H1 (cell line): ENCODE measurements around the gene DOCK1. TPM values are rescaled to one million over a fixed set of nuclear protein-coding genes. Genes with fewer than 3 reads are reported as not detected.

Experiments
- CTCF ChIA-PET: fragments of 300-600 bp; sonication (Branson Sonifier 250); formaldehyde crosslinking; loops from one replicate; lab custom pipeline; 2021; ENCODE audit not compliant: partially characterized antibody; lab: Charles Lee
- POLR2A ChIA-PET: fragments of 300-600 bp; sonication (Branson Sonifier 250); formaldehyde crosslinking; loops from one replicate; lab custom pipeline; 2021; ENCODE audit warnings: inconsistent platforms; ENCODE audit not compliant: partially characterized antibody; lab: Charles Lee
- DNase-seq, 2 experiments: peaks; one replicate each; pipeline versions ENCODE4 v3.0.0 to v3.0.0-alpha.2; 2010 to 2022; ENCODE audit warnings: low spot score in 2 of 2, low read depth in 1 of 2, mixed read lengths in 1 of 2
- FAIRE-seq: peaks from 2 replicates; lab custom pipeline; 2011; peaks lifted over from hg19 to GRCh38; lab: Jason Lieb, UNC
- H2AFZ ChIP-seq: 2 replicates; pipeline ENCODE4 v1.8.1; 2012; ENCODE audit warnings: low read length, inconsistent platforms
- H2AK5ac ChIP-seq: 2 replicates; pipeline ENCODE4 v1.6.1; 2013; ENCODE audit warnings: low read depth, low read length
- H2BK120ac ChIP-seq: replicated peaks from 2 replicates; pipeline ENCODE3; 2013; ENCODE audit warnings: low read depth, low read length, inconsistent platforms
- H2BK12ac ChIP-seq: 2 replicates; pipeline ENCODE4 v1.6.1; 2013; ENCODE audit warnings: low read depth, low read length
- H2BK15ac ChIP-seq: 2 replicates; pipeline ENCODE4 v1.6.1; 2013; ENCODE audit warnings: low read length
- H2BK20ac ChIP-seq: 2 replicates; pipeline ENCODE4 v1.6.1; 2013; ENCODE audit warnings: low read length
- H2BK5ac ChIP-seq: 2 replicates; pipeline ENCODE4 v1.6.1; 2013; ENCODE audit warnings: low read depth, low read length
- H3K14ac ChIP-seq: 2 replicates; pipeline ENCODE4 v1.6.1; 2013; ENCODE audit warnings: inconsistent platforms; ENCODE audit not compliant: insufficient read length
- H3K18ac ChIP-seq: 2 replicates; pipeline ENCODE4 v1.6.1; 2013; ENCODE audit warnings: low read length; ENCODE audit errors: extremely low read depth
- H3K23ac ChIP-seq: 2 replicates; pipeline ENCODE4 v1.6.1; 2013; ENCODE audit warnings: inconsistent platforms; ENCODE audit not compliant: insufficient read length
- H3K23me2 ChIP-seq: 2 replicates; pipeline ENCODE4 v1.6.1; 2013; ENCODE audit warnings: low read depth, low read length
- H3K27ac ChIP-seq: 2 replicates; pipeline ENCODE4 v1.6.1; 2011; ENCODE audit warnings: low read depth, low read length, inconsistent platforms
- H3K27me3 ChIP-seq, 4 experiments: replicated peaks in 1 of 4; 1 replicate in 1 of 4; 2 replicates in 3 of 4; pipeline versions ENCODE4 v1.6.1 to v1.8.1; 2011 to 2013; ENCODE audit warnings: low read length in 3 of 4, mild to moderate bottlenecking in 3 of 4, inconsistent platforms in 2 of 4, mixed read lengths in 2 of 4, moderate library complexity in 1 of 4; ENCODE audit not compliant: control insufficient read depth in 3 of 4, insufficient read depth in 3 of 4; ENCODE audit errors: extremely low read depth in 1 of 4
- H3K36me3 ChIP-seq, 4 experiments: 2 replicates each; pipeline versions ENCODE4 v1.6.1 to v1.8.1; 2011 to 2013; ENCODE audit warnings: mild to moderate bottlenecking in 4 of 4, low read length in 3 of 4, moderate library complexity in 2 of 4, control low read depth in 1 of 4, inconsistent platforms in 1 of 4; ENCODE audit not compliant: insufficient read depth in 4 of 4, control insufficient read depth in 2 of 4
- H3K4ac ChIP-seq: replicated peaks from 2 replicates; pipeline ENCODE3; 2013; ENCODE audit warnings: low read length, low read depth, mixed read lengths, inconsistent platforms; ENCODE audit not compliant: insufficient read length
- H3K4me1 ChIP-seq, 4 experiments: replicated peaks in 1 of 4; 1 replicate in 1 of 4; 2 replicates in 3 of 4; pipeline versions ENCODE4 v1.6.1 to v1.8.1; 2011 to 2013; ENCODE audit warnings: low read length in 3 of 4, inconsistent platforms in 2 of 4, mixed read lengths in 1 of 4; ENCODE audit not compliant: insufficient read depth in 4 of 4, control insufficient read depth in 3 of 4
- H3K4me2 ChIP-seq, 2 experiments: 2 replicates each; pipeline versions ENCODE4 v1.6.1 to v1.8.1; 2011 to 2013; ENCODE audit warnings: low read depth in 2 of 2, low read length in 2 of 2, control low read depth in 1 of 2, inconsistent platforms in 1 of 2, mild to moderate bottlenecking in 1 of 2; ENCODE audit not compliant: insufficient read depth in 1 of 2
- H3K4me3 ChIP-seq, 4 experiments: fragments of 200-600, 300-600 bp in 1 of 4; sonication (generic), shearing (Covaris generic), sonication (Bioruptor Twin) in 1 of 4; 2 replicates each; pipeline versions ENCODE4 v1.5.1 to v1.8.1; 2011 to 2016; ENCODE audit warnings: low read length in 4 of 4, low read depth in 3 of 4, control low read depth in 2 of 4, inconsistent platforms in 2 of 4, mild to moderate bottlenecking in 2 of 4, mixed read lengths in 1 of 4, moderate library complexity in 1 of 4; ENCODE audit not compliant: insufficient read depth in 2 of 4; ENCODE audit errors: extremely low read depth in 1 of 4
- H3K56ac ChIP-seq: replicated peaks from 2 replicates; pipeline ENCODE3; 2013; ENCODE audit warnings: low read depth, mild to moderate bottlenecking, mixed read lengths, low read length, inconsistent platforms; ENCODE audit not compliant: insufficient read length
- H3K79me1 ChIP-seq: 2 replicates; pipeline ENCODE4 v1.6.1; 2013; ENCODE audit warnings: low read depth, low read length, control low read depth
- H3K79me2 ChIP-seq, 2 experiments: 2 replicates each; pipeline versions ENCODE4 v1.6.1 to v1.8.1; 2012 to 2013; ENCODE audit warnings: low read length in 2 of 2, mild to moderate bottlenecking in 2 of 2, inconsistent platforms in 1 of 2; ENCODE audit not compliant: insufficient read depth in 2 of 2, control insufficient read depth in 1 of 2
- H3K9ac ChIP-seq, 4 experiments: replicated peaks in 1 of 4; 1 replicate in 1 of 4; 2 replicates in 3 of 4; pipeline versions ENCODE4 v1.6.1 to v1.8.1; 2011 to 2013; ENCODE audit warnings: low read depth in 3 of 4, low read length in 3 of 4, control low read depth in 2 of 4, mild to moderate bottlenecking in 2 of 4, moderate library complexity in 2 of 4, inconsistent platforms in 1 of 4; ENCODE audit errors: extremely low read depth in 1 of 4
- H3K9me3 ChIP-seq, 2 experiments: 2 replicates each; pipeline versions ENCODE4 v1.6.1 to v1.8.1; 2012 to 2013; ENCODE audit warnings: mild to moderate bottlenecking in 2 of 2, moderate library complexity in 2 of 2, control low read depth in 1 of 2, inconsistent platforms in 1 of 2, low read depth in 1 of 2, low read length in 1 of 2, mixed read lengths in 1 of 2; ENCODE audit not compliant: insufficient read depth in 2 of 2
- H4K20me1 ChIP-seq, 2 experiments: replicated peaks in 1 of 2; 2 replicates each; pipeline versions ENCODE3 to v1.8.1; 2011 to 2013; ENCODE audit warnings: inconsistent platforms in 2 of 2, low read length in 2 of 2, mild to moderate bottlenecking in 1 of 2; ENCODE audit not compliant: insufficient read depth in 2 of 2, control insufficient read depth in 1 of 2
- H4K5ac ChIP-seq: 2 replicates; pipeline ENCODE4 v1.6.1; 2013; ENCODE audit warnings: low read length, low read depth, mixed read lengths, inconsistent platforms; ENCODE audit not compliant: insufficient read length
- H4K8ac ChIP-seq: 2 replicates; pipeline ENCODE4 v1.8.0; 2013; ENCODE audit warnings: mild to moderate bottlenecking, moderate library complexity, low read length, inconsistent platforms; ENCODE audit not compliant: insufficient read depth; ENCODE audit errors: extremely low read depth
- H4K91ac ChIP-seq: replicated peaks from 2 replicates; pipeline ENCODE3; 2013; ENCODE audit warnings: low read length, mixed read lengths, inconsistent platforms; ENCODE audit not compliant: insufficient read length
- BACH1 ChIP-seq: IDR thresholded peaks from 2 replicates; pipeline ENCODE4 v1.6.1; 2012; ENCODE audit warnings: low read length, improper control_type of control experiment
- BRCA1 ChIP-seq: IDR thresholded peaks from 2 replicates; pipeline ENCODE4 v1.6.1; 2012; ENCODE audit warnings: low read depth, low read length, improper control_type of control experiment
- CBX5 ChIP-seq: fragments of 300-800, 300-1000 bp; sonication (generic); IDR thresholded peaks from 2 replicates; pipeline ENCODE4 v1.7.1; 2016; ENCODE audit warnings: antibody characterized with exemption, low read length, low read depth
- CHD1 ChIP-seq: IDR thresholded peaks from 2 replicates; pipeline ENCODE4 v1.6.1; 2012; ENCODE audit warnings: low read depth, low read length, improper control_type of control experiment
- CHD2 ChIP-seq: IDR thresholded peaks from 2 replicates; pipeline ENCODE4 v1.6.1; 2012; ENCODE audit warnings: low read length, improper control_type of control experiment
- FOSL1 ChIP-seq: IDR thresholded peaks from 2 replicates; pipeline ENCODE4 v1.6.1; 2011; ENCODE audit warnings: mild to moderate bottlenecking, low read depth, low read length, moderate library complexity; ENCODE audit not compliant: insufficient read depth
- GTF2F1 ChIP-seq: IDR thresholded peaks from 2 replicates; pipeline ENCODE4 v1.6.1; 2012; ENCODE audit warnings: low read depth, low read length, improper control_type of control experiment, borderline replicate concordance
- KDM1A ChIP-seq: fragments of 200-600, 300-600 bp; sonication (generic); IDR thresholded peaks from 2 replicates; pipeline ENCODE4 v1.7.1; 2016; ENCODE audit warnings: mild to moderate bottlenecking, low read length, borderline replicate concordance
- MAFK ChIP-seq: IDR thresholded peaks from 2 replicates; pipeline ENCODE4 v1.6.1; 2012; ENCODE audit warnings: low read depth, mild to moderate bottlenecking, improper control_type of control experiment, low read length
- RFX5 ChIP-seq: IDR thresholded peaks from 2 replicates; pipeline ENCODE4 v1.6.1; 2011; ENCODE audit warnings: low read depth, low read length, improper control_type of control experiment, borderline replicate concordance
- RNF2 ChIP-seq: fragments of 200-900, 300-1000 bp; sonication (generic); IDR thresholded peaks from 2 replicates; pipeline ENCODE4 v1.7.1; 2016; ENCODE audit warnings: borderline replicate concordance, low read depth, mild to moderate bottlenecking, antibody characterized with exemption, low read length; ENCODE audit not compliant: poor library complexity, severe bottlenecking; ENCODE audit errors: missing control alignments
- SAP30 ChIP-seq: fragments of 300-600 bp; sonication (generic); IDR thresholded peaks from 2 replicates; pipeline ENCODE4 v1.7.1; 2012; ENCODE audit warnings: low read length, moderate library complexity, mild to moderate bottlenecking, inconsistent platforms; ENCODE audit not compliant: insufficient read depth, insufficient replicate concordance
- TAF1 ChIP-seq: IDR thresholded peaks from 2 replicates; pipeline ENCODE4 v1.6.1; 2011; ENCODE audit warnings: mild to moderate bottlenecking, low read depth, low read length
- YY1 ChIP-seq: IDR thresholded peaks from 2 replicates; pipeline ENCODE4 v1.6.1; 2011; ENCODE audit warnings: low read depth, mild to moderate bottlenecking, low read length
- WGBS, 2 experiments: shearing (Covaris generic) in 1 of 2; methylation state at CpG; one replicate each; pipeline versions ENCODE4 v1.1.6 to v1.1.7; 2013 to 2015; ENCODE audit warnings: low lambda C conversion rate in 2 of 2, mixed read lengths in 2 of 2, inconsistent platforms in 1 of 2, low coverage in 1 of 2, missing lambda C conversion rate in 1 of 2; ENCODE audit not compliant: insufficient replicate concordance in 2 of 2, insufficient coverage in 1 of 2, insufficient read length in 1 of 2; ENCODE audit errors: extremely low coverage in 1 of 2, missing lambda C conversion rate in 1 of 2; 5-methylcytosine and 5-hydroxymethylcytosine counted together
- polyA plus RNA-seq, 7 experiments: library from polyadenylated mRNA; depleted of rRNA in 3 of 7; stranded (reverse) in 5 of 7; unstranded in 2 of 7; fragments of >200 nt in 5 of 7; fragments of 200-250 nt in 2 of 7; gene quantifications; 1 replicate in 5 of 7; 2 replicates in 1 of 7; 4 replicates in 1 of 7; pipeline versions ENCODE4 v1.2.1 to v1.2.3, GENCODE V29; 2011 to 2013; ENCODE audit warnings: missing spikeins in 2 of 7, mixed read lengths in 2 of 7
- total RNA-seq: library from RNA; stranded (reverse); fragmentation: NEBNext Ultra II Directional; extraction: Animal tissue kit (Norgen Biotek cat#: 25700); gene quantifications from 2 replicates; pipeline ENCODE4 v1.2.1, GENCODE V29; 2021

Gene DOCK1
- total and polyA plus RNA-seq, 2 of the 8 experiments (the other 6 are each of a cell fraction or from before 2014, with no cell fraction given): 11.6 to 53.0 TPM

DNA sequence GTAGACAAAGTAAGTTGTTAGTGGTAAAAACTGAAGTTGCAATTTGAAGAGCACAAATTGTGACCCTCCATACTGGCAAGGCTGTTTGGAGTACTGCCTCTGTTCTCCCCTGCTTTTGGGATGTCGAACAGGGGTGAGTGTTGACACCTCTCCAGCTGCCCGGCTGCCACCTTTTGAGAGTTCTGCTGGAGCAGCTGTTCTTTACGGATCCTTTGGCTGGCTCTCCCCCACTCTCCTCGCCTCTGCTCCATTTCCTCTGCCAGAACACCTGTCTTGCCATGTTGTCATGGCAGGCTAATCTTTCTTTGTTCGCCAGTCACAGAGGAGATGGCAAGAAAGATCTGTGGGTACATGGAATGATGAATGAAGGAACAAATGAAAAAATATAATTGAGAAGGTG lies 256.3 kb downstream of the DOCK1 start:
- no peaks in the 10 kb centered on the region for H3K36me3 ChIP-seq
- FAIRE-seq (no peak), DNase-seq (no peak)
- H2BK20ac ChIP-seq: no peak overlapping the region
- H3K14ac ChIP-seq: no peak overlapping the region
- H4K5ac ChIP-seq: no peak overlapping the region
- no peak overlapping the region for H2BK12ac ChIP-seq
- no peak overlapping the region for H3K4me2 ChIP-seq
- H2BK15ac ChIP-seq: no peak overlapping the region
- no peak overlapping the region for H3K4ac ChIP-seq
- no peaks in the 10 kb centered on the region for H3K27me3 ChIP-seq
- ChIA-PET POLR2A (interaction anchor here (1.0 kb wide), 1 partner anchor 11 kb away, joined by 3 read pairs; no protein-coding TSS in a partner anchor), CTCF (no interaction called here)
- no peaks in the 10 kb centered on the region for H3K9me3 ChIP-seq
- no peak overlapping the region for H3K4me3 ChIP-seq
- H3K18ac ChIP-seq: no peak overlapping the region
- no peak overlapping the region for H3K23ac ChIP-seq
- no peak overlapping the region for H2BK120ac ChIP-seq
- H3K79me1 ChIP-seq: no peaks in the 10 kb centered on the region
- H3K27ac ChIP-seq: no peak overlapping the region
- no peak overlapping the region for H3K9ac ChIP-seq
- H2BK5ac ChIP-seq: no peak overlapping the region
- no peak overlapping the region for H4K91ac ChIP-seq
- no peak overlapping the region for H4K8ac ChIP-seq
- H2AFZ ChIP-seq: no peak overlapping the region
- no peaks in the 10 kb centered on the region for H3K23me2 ChIP-seq
- no peak overlapping the region for H2AK5ac ChIP-seq
- no peak overlapping the region for H3K56ac ChIP-seq
- H3K4me1 ChIP-seq: no peaks in the 10 kb centered on the region
- peaks cover 0 to 2% of the 10 kb centered on the region in 2 experiments for H4K20me1 ChIP-seq
- H3K79me2 ChIP-seq: no peaks in the 10 kb centered on the region
- 83% methylated on average over 5 of the region's 5 CpGs; no CpG with 5 or more reads in 1 of the 2 experiments for WGBS, 2 experiments
- TF ChIP-seq RFX5 (no peak), YY1 (no peak), KDM1A (no peak), MAFK (no peak), GTF2F1 (no peak), CHD2 (no peak), BACH1 (no peak), SAP30 (no peak), CBX5 (no peak), TAF1 (no peak), BRCA1 (no peak), CHD1 (no peak), FOSL1 (no peak), RNF2 (no peak)
